Measurements from ENCODE around the gene INPP5E. TPM values are rescaled to one million over a fixed set of nuclear protein-coding genes. Genes with fewer than 3 reads are reported as not detected.

Gene INPP5E
- total RNA-seq, 4 donors from 2014 or later, result 8.4 to 17.1 (median 12.5) TPM

- peaks cover 19 to 32% (median 27%) of the 10 kb centered on the region in 4 donors for H3K4me1 ChIP-seq
- no peak for TF ChIP-seq CTCF (IDR thresholded peaks at IDR 0.05)
- no peak for TF ChIP-seq POLR2A (IDR thresholded peaks at IDR 0.05; ENCODE audit: low read depth)
- TF ChIP-seq EP300 (IDR thresholded peaks at IDR 0.05), result no peak
- no peak for TF ChIP-seq POLR2AphosphoS5 (IDR thresholded peaks at IDR 0.05)
- no peak overlapping the region for H3K27ac ChIP-seq (replicated peaks in 1 of 4)
- H3K36me3 ChIP-seq, result no peaks in the 10 kb centered on the region
- H3K27me3 ChIP-seq, result no peaks in the 10 kb centered on the region
- no peaks in the 10 kb centered on the region for H3K9me3 ChIP-seq
- 88% methylated on average over 8 of the region's 18 CpGs for WGBS
- DNase-seq (ENCODE audit: extremely low spot score), result no peak
- intact Hi-C loops (cut with DNase I), result loop anchor here (5.0 to 10.0 kb wide), 2 partner anchors 40 to 208 kb away; no protein-coding TSS in a partner anchor
- H3K4me3 ChIP-seq, result no peak overlapping the region
These were observed 47.4 kb upstream of the INPP5E start for GRCh38 chr9:136486823-136487620.

- Histone ChIP-seq H3K9me3 (no peaks in the 10 kb centered on the region), H3K27me3 (no peaks in the 10 kb centered on the region), H3K27ac (replicated peaks in 1 of 4) (no peak overlapping the region), H3K4me1 (peaks cover 28 to 40% (median 36%) of the 10 kb centered on the region in 4 donors), H3K4me3 (no peak overlapping the region), H3K36me3 (no peaks in the 10 kb centered on the region)
- no peak for TF ChIP-seq POLR2AphosphoS5 (IDR thresholded peaks at IDR 0.05)
- TF ChIP-seq POLR2A (IDR thresholded peaks at IDR 0.05; ENCODE audit: low read depth), result no peak
- TF ChIP-seq EP300 (IDR thresholded peaks at IDR 0.05), result no peak
- no peak for TF ChIP-seq CTCF (IDR thresholded peaks at IDR 0.05)
- 96% methylated on average over 5 of the region's 7 CpGs for WGBS
- DNase-seq (ENCODE audit: extremely low spot score), result no peak
- intact Hi-C loops (cut with DNase I), result loop anchor here (5.0 to 10.0 kb wide), 2 partner anchors 41 to 209 kb away; no protein-coding TSS in a partner anchor
These were observed 46.5 kb upstream of the INPP5E start for GRCh38 chr9:136486131-136486530.

GRCh38 chr9:136485049-136486045 lies 45.7 kb upstream of the INPP5E start:
- Histone ChIP-seq H3K36me3 (peaks cover 0 to under 1% (median 0%) of the 10 kb centered on the region in 4 donors), H3K4me1 (peaks cover 28 to 47% (median 43%) of the 10 kb centered on the region in 4 donors), H3K4me3 (no peak overlapping the region), H3K27me3 (no peaks in the 10 kb centered on the region), H3K9me3 (no peaks in the 10 kb centered on the region), H3K27ac (replicated peaks in 1 of 4) (no peak overlapping the region)
- intact Hi-C loops (cut with DNase I), result loop anchor here (5.0 to 10.0 kb wide), 2 partner anchors 42 to 209 kb away; no protein-coding TSS in a partner anchor
- TF ChIP-seq CTCF (IDR thresholded peaks at IDR 0.05) (peak; percentile 87 to 92 (median 88)), POLR2AphosphoS5 (IDR thresholded peaks at IDR 0.05) (peak in 1 of 2 donors; percentile 35), EP300 (IDR thresholded peaks at IDR 0.05) (no peak), POLR2A (IDR thresholded peaks at IDR 0.05; ENCODE audit: low read depth) (no peak)
- DNase-seq (ENCODE audit: extremely low spot score), result peak; percentile 97
- 79% methylated on average over 8 of the region's 21 CpGs for WGBS

- DNase-seq (ENCODE audit: extremely low spot score), result no peak
- Histone ChIP-seq H3K27me3 (no peaks in the 10 kb centered on the region), H3K36me3 (peaks cover 0 to 10% (median 7%) of the 10 kb centered on the region in 4 donors), H3K4me1 (peaks cover 28 to 53% (median 48%) of the 10 kb centered on the region in 4 donors), H3K4me3 (peak overlapping the region; percentile 67 to 99 (median 81)), H3K27ac (replicated peaks in 1 of 4) (peak overlapping the region; percentile 91 to 100 (median 98)), H3K9me3 (no peaks in the 10 kb centered on the region)
- WGBS, result 52% methylated on average over 22 of the region's 59 CpGs
- intact Hi-C loops (cut with DNase I), result loop anchor here (5.0 to 10.0 kb wide), 2 partner anchors 43 to 210 kb away; no protein-coding TSS in a partner anchor
- TF ChIP-seq EP300 (IDR thresholded peaks at IDR 0.05), result no peak
- no peak for TF ChIP-seq POLR2A (IDR thresholded peaks at IDR 0.05; ENCODE audit: low read depth)
- no peak for TF ChIP-seq POLR2AphosphoS5 (IDR thresholded peaks at IDR 0.05)
- no peak for TF ChIP-seq CTCF (IDR thresholded peaks at IDR 0.05)
These were observed 44.8 kb upstream of the INPP5E start for GRCh38 chr9:136484153-136485048.

Data from esophagus muscularis mucosa (tissue), 4 donors.